Central memory CD8-positive, alpha-beta T cell (primary cell): ENCODE results near the gene LRP3.
A peak's percentile ranks its signal among the peaks of the same experiment; 100 is the strongest.
"Not testable (repeated sequence)": the region's sequence is repeated elsewhere in the genome, so short reads cannot be mapped to it uniquely, and the experiment has no call there.

ENCODE experiments used
- ATAC-seq: fragments of 150-1000 bp; cut with Tn5 transposase; replicated peaks from 2 replicates; pipeline ENCODE4 v1.10.0; 2022; ENCODE audit warnings: mild to moderate bottlenecking, moderate FRiP score, moderate number of reproducible peaks; ENCODE audit not compliant: poor library complexity, severe bottlenecking; ENCODE audit errors: extremely low read depth
- DNase-seq, 2 donors: peaks; one replicate each; pipeline ENCODE4 v3.0.0; 2021; ENCODE audit warnings: low spot score in 2 of 2
- H3K27ac Mint-ChIP-seq: one replicate; pipeline ENCODE4 v1.8.0; 2022; ENCODE audit warnings: low read depth, mild to moderate bottlenecking, moderate library complexity, mixed read lengths
- H3K27me3 Mint-ChIP-seq: one replicate; pipeline ENCODE4 v1.8.0; 2022; ENCODE audit warnings: mixed read lengths
- H3K36me3 Mint-ChIP-seq: one replicate; pipeline ENCODE4 v1.8.0; 2022; ENCODE audit warnings: mild to moderate bottlenecking, moderate library complexity, mixed read lengths; ENCODE audit not compliant: insufficient read depth
- H3K4me1 Mint-ChIP-seq: one replicate; pipeline ENCODE4 v1.8.0; 2022; ENCODE audit warnings: mixed read lengths
- H3K4me3 Mint-ChIP-seq: one replicate; pipeline ENCODE4 v1.8.0; 2022; ENCODE audit warnings: mild to moderate bottlenecking, moderate library complexity, mixed read lengths
- H3K9me3 Mint-ChIP-seq: one replicate; pipeline ENCODE4 v1.8.0; 2022; ENCODE audit warnings: mixed read lengths

The LRP3 gene

DNA sequence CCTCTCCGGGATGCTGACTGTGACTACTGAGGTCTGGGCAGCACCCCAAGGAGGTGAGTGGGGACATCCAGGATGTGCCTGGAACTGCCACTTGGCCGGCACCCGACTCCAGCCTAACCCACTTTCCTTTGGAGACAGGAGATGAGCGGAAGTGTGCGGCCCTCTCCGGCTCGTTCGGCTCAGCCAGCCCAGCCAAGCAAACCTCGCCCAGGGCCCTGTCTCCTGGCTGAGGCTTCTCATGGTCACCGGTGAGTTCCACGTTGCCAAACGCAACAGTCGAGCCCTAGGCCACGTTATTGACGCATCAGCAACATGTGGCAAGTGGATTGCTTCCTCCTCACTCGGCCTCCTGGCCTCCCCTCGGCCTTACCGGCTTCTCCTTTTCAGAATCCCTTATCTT lies 26.0 kb downstream of the LRP3 start:
- Mint-ChIP-seq H3K36me3 (peaks cover 2% of the 10 kb centered on the region), H3K4me3 (no peak overlapping the region), H3K27me3 (peaks cover 50% of the 10 kb centered on the region), H3K9me3 (no peaks in the 10 kb centered on the region), H3K4me1 (no peaks in the 10 kb centered on the region), H3K27ac (no peak overlapping the region)
- no peak for ATAC-seq
- no peak for DNase-seq

DNA sequence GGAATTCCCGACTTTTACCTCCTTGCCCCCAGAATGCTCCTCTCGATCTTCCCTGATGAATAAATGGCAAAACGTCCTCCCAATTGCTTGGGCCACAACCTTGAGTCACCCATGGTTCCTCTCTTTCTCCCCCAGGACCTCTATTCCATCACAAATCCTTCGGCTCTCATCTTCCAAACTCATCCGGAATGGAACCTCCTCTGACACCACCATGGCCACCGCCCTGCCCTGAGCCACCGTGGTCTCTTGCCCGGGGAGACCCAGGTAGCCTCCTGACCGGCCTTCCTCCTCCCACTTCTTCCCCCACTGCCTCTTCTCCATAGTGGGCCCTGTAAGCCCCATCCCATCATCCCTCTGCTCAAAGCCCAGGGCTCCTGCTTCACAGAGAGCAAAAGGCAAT lies 26.6 kb downstream of the LRP3 start:
- H3K9me3 Mint-ChIP-seq: no peaks in the 10 kb centered on the region
- H3K27me3 Mint-ChIP-seq: peaks cover 55% of the 10 kb centered on the region
- DNase-seq: no peak
- no peak overlapping the region for H3K4me3 Mint-ChIP-seq
- no peak for ATAC-seq
- H3K36me3 Mint-ChIP-seq: peaks cover 2% of the 10 kb centered on the region
- no peak overlapping the region for H3K27ac Mint-ChIP-seq
- H3K4me1 Mint-ChIP-seq: peaks cover under 1% of the 10 kb centered on the region

DNA sequence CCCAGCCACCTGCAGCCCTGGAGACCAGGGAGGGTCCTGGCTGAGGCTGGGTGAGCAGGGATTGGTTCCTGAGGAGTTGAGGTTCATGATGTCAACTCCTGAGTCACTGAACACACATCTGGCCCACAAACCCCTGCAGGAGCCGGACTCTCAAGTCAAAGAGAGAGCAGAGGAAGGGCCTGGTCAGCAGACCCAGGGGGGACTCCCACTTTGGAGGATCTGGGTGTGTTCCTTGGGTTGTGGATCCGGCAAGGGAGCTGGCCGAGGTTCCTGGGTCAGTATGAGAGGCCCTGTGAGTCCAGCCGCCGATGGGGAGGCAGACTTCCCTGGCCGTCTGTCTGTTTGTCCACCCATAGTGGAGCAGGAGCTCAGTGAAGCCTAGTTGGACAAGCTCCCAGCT lies 27.5 kb downstream of the LRP3 start:
- Mint-ChIP-seq H3K36me3 (peaks cover 2% of the 10 kb centered on the region), H3K4me3 (no peak overlapping the region), H3K4me1 (peaks cover 10% of the 10 kb centered on the region), H3K9me3 (no peaks in the 10 kb centered on the region), H3K27me3 (peaks cover 64% of the 10 kb centered on the region), H3K27ac (no peak overlapping the region)
- ATAC-seq: no peak
- no peak for DNase-seq

DNA sequence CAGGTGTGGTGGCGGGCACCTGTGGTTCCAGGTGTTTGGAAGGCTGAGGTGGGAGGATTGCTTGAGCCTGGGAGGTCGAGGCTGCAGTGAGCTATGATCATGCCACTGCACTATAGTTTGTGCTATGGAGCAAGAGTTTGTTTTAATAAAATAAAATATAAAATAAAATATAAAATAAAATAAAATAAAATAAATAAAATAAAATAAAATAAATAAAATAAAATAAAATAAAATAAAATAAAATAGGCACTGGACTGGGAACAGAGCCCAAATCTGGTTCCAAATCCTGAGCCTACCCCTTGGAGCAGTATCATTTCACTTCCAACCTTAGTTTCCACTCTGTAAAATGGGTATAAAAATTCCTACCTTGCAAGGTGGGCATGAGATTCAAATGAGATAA lies 28.1 kb downstream of the LRP3 start:
- not testable (repeated sequence) for ATAC-seq, H3K27ac Mint-ChIP-seq, H3K36me3 Mint-ChIP-seq, H3K4me3 Mint-ChIP-seq, DNase-seq, H3K9me3 Mint-ChIP-seq
- Mint-ChIP-seq H3K4me1 (peaks cover 10% of the 10 kb centered on the region), H3K27me3 (peaks cover 70% of the 10 kb centered on the region)

DNA sequence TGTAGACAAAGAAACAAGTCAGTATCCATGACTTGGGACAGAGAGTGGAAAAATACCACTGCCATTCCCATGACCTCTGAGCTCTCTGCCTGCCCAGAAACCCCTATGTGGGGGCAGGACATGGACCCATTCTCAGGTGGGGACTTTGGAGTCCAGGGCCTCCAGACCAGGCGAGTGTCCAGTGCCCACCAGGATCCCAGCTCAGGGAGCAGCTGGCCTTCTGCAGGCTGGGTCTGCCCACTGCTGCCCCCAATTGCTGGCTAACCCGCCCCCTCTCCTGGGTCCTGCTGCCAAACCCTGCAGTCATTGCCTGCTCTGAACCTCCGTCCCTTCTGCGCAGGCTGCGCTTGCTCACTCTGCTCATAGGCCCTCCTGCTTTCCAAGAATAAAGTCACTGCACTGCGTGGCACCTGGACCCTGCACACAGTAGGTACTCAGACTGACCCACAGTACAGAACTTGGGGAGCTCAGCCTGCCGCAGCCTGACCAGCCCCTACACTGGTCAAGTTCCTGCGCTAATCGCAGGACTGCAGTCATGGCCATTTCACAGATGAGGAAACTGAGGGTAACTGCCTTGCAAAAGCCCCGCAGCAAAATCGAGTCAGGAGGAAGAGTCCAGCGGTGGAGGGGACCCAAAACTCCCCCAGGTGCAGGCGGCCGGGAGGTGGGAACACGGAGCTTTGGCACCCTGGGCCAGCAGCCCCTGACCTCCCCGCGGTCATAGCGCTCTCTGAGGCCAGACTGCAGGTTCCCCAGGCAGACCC lies 30.7 kb downstream of the LRP3 start:
- H3K27me3 Mint-ChIP-seq: peaks cover 87% of the 10 kb centered on the region
- peaks cover 2% of the 10 kb centered on the region for H3K36me3 Mint-ChIP-seq
- DNase-seq (no peak), ATAC-seq (no peak)
- peaks cover 12% of the 10 kb centered on the region for H3K9me3 Mint-ChIP-seq
- H3K4me1 Mint-ChIP-seq: peaks cover 10% of the 10 kb centered on the region
- no peak overlapping the region for H3K4me3 Mint-ChIP-seq
- H3K27ac Mint-ChIP-seq: no peak overlapping the region

DNA sequence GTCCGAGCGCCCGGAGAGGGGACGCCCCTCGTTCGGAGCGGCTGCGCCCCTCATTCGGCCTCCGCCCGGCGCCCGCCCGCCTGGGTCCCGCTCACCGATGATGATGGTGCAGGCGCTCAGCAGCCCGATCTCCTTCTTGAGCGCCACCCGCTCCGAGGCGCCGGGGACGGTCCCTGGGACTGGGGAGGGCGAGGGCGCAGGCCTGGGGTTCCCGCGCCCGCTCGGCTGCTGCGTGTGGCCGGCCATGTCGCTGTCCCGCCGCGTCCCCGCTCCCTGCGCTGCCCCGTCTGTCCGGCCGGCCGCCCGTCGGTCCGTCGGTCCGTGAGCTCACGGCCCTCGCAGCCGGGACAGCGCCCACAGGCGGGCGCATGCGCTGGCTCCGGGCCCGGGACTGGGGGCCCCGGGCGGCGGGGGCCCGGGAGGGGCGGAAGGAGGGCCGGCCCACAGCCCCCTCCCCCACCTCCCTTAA lies 31.4 kb downstream of the LRP3 start, which contains the start of gene SLC7A10:
Gene SLC7A10 (minus strand): TSS at position 393 of the 469 bp plus-strand sequence. CDS start 147 bp downstream, at position 246.
- H3K4me3 Mint-ChIP-seq: peak within 1 kb of the TSS; percentile 65
- peaks cover 10% of the 10 kb centered on the region for H3K4me1 Mint-ChIP-seq
- peaks cover 84% of the 10 kb centered on the region for H3K27me3 Mint-ChIP-seq
- peaks cover 12% of the 10 kb centered on the region for H3K9me3 Mint-ChIP-seq
- peaks cover 2% of the 10 kb centered on the region for H3K36me3 Mint-ChIP-seq
- ATAC-seq (no peak), DNase-seq (no peak)
- H3K27ac Mint-ChIP-seq: no peak within 1 kb of the TSS

DNA sequence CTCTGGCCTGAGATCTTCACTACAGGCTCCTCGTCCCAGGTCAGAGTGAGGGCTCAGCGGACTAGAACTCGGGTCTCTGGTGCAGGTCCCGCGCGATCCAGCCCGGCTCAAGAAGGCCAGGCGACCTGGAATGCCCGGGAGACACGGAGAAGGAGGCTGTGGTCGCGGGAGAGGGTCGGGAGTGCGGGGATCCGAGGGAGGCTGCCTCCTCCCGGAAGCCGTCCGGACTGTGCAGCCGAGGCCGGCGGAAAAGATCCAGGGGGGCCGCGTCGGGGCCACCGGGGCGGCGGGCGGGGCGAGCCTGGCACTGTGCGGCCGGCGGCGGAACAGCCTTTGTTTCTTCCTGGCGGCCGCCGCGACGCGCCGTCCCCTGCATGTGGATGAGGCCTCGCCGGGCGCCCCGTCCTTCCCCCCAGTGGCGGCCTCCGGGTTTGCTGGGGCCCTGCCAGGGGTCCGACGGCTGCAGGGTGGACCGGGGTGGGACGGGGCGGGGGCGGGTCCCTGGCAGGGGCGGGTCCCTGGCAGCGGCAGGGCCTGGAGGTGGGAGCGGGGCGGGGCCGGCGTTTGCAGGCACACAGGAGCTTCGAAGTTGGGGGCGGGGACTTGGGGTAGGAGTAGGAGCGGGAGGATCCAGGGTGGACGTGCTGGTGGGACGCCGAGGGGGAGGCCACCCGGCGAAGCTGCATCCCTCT lies 32.6 kb downstream of the LRP3 start:
- ATAC-seq (no peak), DNase-seq (no peak)
- Mint-ChIP-seq H3K36me3 (peaks cover 2% of the 10 kb centered on the region), H3K4me1 (peaks cover 10% of the 10 kb centered on the region), H3K27me3 (peaks cover 79% of the 10 kb centered on the region), H3K27ac (no peak overlapping the region), H3K9me3 (peaks cover 12% of the 10 kb centered on the region), H3K4me3 (peak overlapping the region; percentile 65)

DNA sequence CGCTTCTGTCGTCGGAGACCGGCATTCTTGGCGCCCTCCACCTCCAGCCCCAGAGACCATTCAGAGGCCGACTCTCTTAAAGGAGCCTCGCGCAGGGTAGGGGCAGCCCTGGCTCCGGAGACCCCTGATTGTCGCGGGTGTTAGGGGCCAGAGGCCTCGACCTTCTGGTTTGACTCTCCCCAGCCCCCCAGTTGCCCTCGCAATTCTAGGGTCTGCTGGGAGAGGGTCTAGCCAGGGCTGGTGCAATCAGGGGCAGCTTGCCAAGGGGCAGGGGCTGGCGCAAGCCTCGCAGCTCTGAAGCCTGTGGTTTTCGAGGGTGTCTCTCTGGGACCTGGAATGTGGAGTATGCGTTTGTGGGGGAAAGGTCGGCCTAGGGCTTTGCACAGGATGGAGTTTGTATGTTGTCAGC lies 33.1 kb downstream of the LRP3 start:
- H3K27me3 Mint-ChIP-seq: peaks cover 76% of the 10 kb centered on the region
- no peak for ATAC-seq
- H3K9me3 Mint-ChIP-seq: peaks cover 12% of the 10 kb centered on the region
- H3K4me1 Mint-ChIP-seq: peaks cover 10% of the 10 kb centered on the region
- H3K27ac Mint-ChIP-seq: no peak overlapping the region
- no peak overlapping the region for H3K4me3 Mint-ChIP-seq
- peaks cover 2% of the 10 kb centered on the region for H3K36me3 Mint-ChIP-seq
- DNase-seq: no peak

DNA sequence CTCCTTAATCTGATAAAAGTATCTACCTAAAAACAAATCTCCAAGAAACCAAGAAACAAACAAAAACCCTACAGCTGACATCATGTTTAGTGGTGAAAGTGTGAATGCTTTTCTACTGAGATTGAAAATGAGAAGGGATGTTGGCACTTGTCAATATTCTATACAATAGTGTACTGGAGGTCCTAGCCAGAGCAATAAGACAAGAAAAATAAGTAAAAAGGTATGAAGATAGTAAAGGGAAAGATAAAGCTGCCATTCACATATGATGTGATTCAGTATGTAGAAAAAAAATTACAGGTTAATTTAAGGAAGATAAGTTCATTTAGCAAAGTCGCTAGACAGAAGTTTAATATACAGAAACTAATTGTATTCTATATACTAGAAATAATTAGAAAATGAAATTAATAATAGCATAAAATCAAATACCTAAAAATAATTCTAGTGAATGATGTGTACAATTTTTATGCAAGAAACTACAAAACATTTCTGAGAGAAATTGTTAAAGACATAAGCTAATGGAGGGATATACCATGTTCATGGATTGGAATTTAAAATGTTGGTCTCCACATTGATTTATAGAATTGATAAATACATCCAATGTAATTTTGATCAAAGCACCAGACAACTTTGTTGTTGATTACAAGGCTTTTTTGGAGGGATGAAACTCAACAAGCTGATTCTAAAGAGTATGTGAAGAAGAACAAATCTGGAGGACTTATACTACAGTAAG lies 33.9 kb downstream of the LRP3 start:
- Mint-ChIP-seq H3K4me3 (no peak overlapping the region), H3K4me1 (peaks cover 10% of the 10 kb centered on the region), H3K27me3 (peaks cover 68% of the 10 kb centered on the region), H3K27ac (no peak overlapping the region), H3K9me3 (peaks cover 12% of the 10 kb centered on the region), H3K36me3 (peaks cover 2% of the 10 kb centered on the region)
- no peak for ATAC-seq
- DNase-seq: no peak

DNA sequence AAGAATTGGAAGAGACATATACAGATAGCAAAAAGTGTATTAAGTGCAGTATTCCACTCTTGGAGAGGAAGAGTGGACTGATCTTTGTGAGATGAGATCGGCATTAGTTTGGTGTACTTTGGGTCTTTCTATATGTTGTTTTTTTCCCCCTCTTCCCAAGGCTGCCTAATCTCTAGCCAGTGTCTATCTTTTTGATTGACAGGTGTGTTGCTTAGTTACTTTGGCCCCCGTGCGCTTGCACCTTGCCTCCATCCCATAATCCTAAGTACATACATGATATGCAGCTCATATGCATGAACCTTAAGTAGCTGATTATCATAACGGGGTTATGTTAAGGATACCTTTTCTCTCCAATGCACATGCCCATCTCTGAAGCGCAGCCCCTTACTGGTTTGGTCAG lies 35.8 kb downstream of the LRP3 start:
- peaks cover 10% of the 10 kb centered on the region for H3K4me1 Mint-ChIP-seq
- H3K27me3 Mint-ChIP-seq: peaks cover 49% of the 10 kb centered on the region
- H3K4me3 Mint-ChIP-seq: no peak overlapping the region
- DNase-seq (no peak), ATAC-seq (no peak)
- peaks cover 12% of the 10 kb centered on the region for H3K9me3 Mint-ChIP-seq
- H3K36me3 Mint-ChIP-seq: no peaks in the 10 kb centered on the region
- no peak overlapping the region for H3K27ac Mint-ChIP-seq

DNA sequence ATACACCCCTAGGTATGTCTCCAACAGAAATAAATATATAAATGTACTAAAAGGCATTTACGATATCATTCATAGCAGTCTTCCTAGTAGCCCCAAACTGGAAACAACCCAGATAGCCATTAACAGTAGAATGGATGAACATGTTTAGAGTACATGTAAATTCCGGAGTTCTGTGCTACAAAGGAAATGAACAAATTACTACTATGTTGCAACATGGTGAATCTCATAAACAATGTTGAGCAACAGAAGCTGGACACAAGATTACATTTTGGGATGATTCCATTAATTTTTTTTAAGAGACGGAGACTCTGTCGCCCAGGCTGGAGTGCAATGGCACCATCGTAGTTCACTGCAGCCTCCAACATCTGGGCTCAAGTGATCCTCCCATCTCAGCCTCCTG lies 37.4 kb downstream of the LRP3 start:
- H3K4me3 Mint-ChIP-seq: no peak overlapping the region
- peaks cover 34% of the 10 kb centered on the region for H3K27me3 Mint-ChIP-seq
- DNase-seq (no peak), ATAC-seq (no peak)
- peaks cover 12% of the 10 kb centered on the region for H3K9me3 Mint-ChIP-seq
- H3K4me1 Mint-ChIP-seq: peaks cover 8% of the 10 kb centered on the region
- H3K27ac Mint-ChIP-seq: no peak overlapping the region
- no peaks in the 10 kb centered on the region for H3K36me3 Mint-ChIP-seq

DNA sequence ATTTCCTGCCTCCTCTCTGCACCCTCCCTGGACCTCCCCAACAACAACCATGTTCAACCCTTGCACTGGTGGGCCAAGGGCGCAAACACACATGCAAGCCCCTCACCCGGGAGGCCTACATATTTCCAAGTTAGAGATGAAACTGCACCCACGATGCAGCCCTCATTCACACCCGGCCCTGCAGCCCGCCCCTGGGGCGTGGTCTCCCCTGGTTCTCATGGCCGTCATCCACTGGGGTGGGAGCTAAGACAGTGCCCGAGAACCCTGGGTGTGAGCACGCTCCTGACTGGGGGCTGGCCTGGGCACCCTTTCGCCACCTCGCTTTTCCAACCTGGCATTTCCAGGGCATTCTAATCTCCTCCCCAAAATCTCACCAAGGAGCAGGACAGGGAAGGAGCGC lies 38.5 kb downstream of the LRP3 start:
- H3K4me3 Mint-ChIP-seq: no peak overlapping the region

More for the DNA sequence above, 38.5 kb downstream of the LRP3 start:
- H3K9me3 Mint-ChIP-seq: peaks cover 12% of the 10 kb centered on the region
- peaks cover 7% of the 10 kb centered on the region for H3K4me1 Mint-ChIP-seq
- H3K27ac Mint-ChIP-seq: no peak overlapping the region
- H3K27me3 Mint-ChIP-seq: peaks cover 23% of the 10 kb centered on the region
- ATAC-seq (no peak), DNase-seq (no peak)
- H3K36me3 Mint-ChIP-seq: no peaks in the 10 kb centered on the region
